Endodermal cell (in vitro differentiated cells): ENCODE measurements around the gene TXLNG. TPM values are rescaled to one million over a fixed set of nuclear protein-coding genes. Genes with fewer than 3 reads are reported as not detected.
"Not testable (repeated sequence)": the region's sequence is repeated elsewhere in the genome, so short reads cannot be mapped to it uniquely, and the experiment has no call there.

Experiments
- DNase-seq: peaks from one replicate; pipeline ENCODE4 v3.0.0-alpha.2; 2017
- H3K27ac ChIP-seq: 2 replicates; pipeline ENCODE4 v1.5.1; 2013; ENCODE audit warnings: mild to moderate bottlenecking, low read depth, low read length, moderate library complexity
- H3K27me3 ChIP-seq: 2 replicates; pipeline ENCODE4 v1.6.1; 2013; ENCODE audit warnings: mild to moderate bottlenecking, low read length, moderate library complexity; ENCODE audit not compliant: insufficient read depth, control insufficient read depth, poor library complexity, severe bottlenecking
- H3K36me3 ChIP-seq: 2 replicates; pipeline ENCODE4 v1.7.0; 2013; ENCODE audit warnings: mild to moderate bottlenecking, low read length, moderate library complexity; ENCODE audit not compliant: control insufficient read depth, insufficient read depth
- H3K4me1 ChIP-seq: one replicate; pipeline ENCODE4 v1.7.0; 2013; ENCODE audit warnings: low read length; ENCODE audit not compliant: control insufficient read depth, insufficient read depth
- H3K4me3 ChIP-seq: 2 replicates; pipeline ENCODE4 v1.5.1; 2013; ENCODE audit warnings: mild to moderate bottlenecking, low read length, moderate library complexity
- H3K9ac ChIP-seq: 2 replicates; pipeline ENCODE4 v1.6.1; 2013; ENCODE audit warnings: mild to moderate bottlenecking, low read length, moderate library complexity; ENCODE audit not compliant: poor library complexity, severe bottlenecking; ENCODE audit errors: extremely low read depth
- H3K9me3 ChIP-seq: 2 replicates; pipeline ENCODE4 v1.6.1; 2013; ENCODE audit warnings: mild to moderate bottlenecking, low read length, moderate library complexity; ENCODE audit not compliant: control insufficient read depth
- H3K27ac Mint-ChIP-seq: 2 replicates; pipeline ENCODE4 v1.8.0; 2020; ENCODE audit warnings: mixed read lengths
- H3K27me3 Mint-ChIP-seq: 2 replicates; pipeline ENCODE4 v1.8.0; 2021; ENCODE audit warnings: mild to moderate bottlenecking, mixed read lengths; ENCODE audit not compliant: insufficient read depth
- H3K36me3 Mint-ChIP-seq: 2 replicates; pipeline ENCODE4 v1.8.0; 2020; ENCODE audit warnings: low read depth, mixed read lengths
- H3K4me1 Mint-ChIP-seq: 2 replicates; pipeline ENCODE4 v1.8.0; 2020; ENCODE audit warnings: mixed read lengths
- H3K4me3 Mint-ChIP-seq: 2 replicates; pipeline ENCODE4 v1.8.0; 2020; ENCODE audit warnings: mild to moderate bottlenecking, moderate library complexity, mixed read lengths
- H3K9me3 Mint-ChIP-seq: 2 replicates; pipeline ENCODE4 v1.8.0; 2020; ENCODE audit warnings: mild to moderate bottlenecking, mixed read lengths
- WGBS, 2 experiments: methylation state at CpG; one replicate each; pipeline versions ENCODE4 v1.1.5 to v1.1.7; 2013; ENCODE audit warnings: missing lambda C conversion rate in 2 of 2, mixed read lengths in 1 of 2; ENCODE audit not compliant: insufficient coverage in 1 of 2, insufficient read length in 1 of 2; 5-methylcytosine and 5-hydroxymethylcytosine counted together
- total RNA-seq, 2 donors: library from RNA; stranded (reverse); fragmentation: NEBNext Ultra II Directional in 1 of 2; extraction: Animal tissue kit (Norgen Biotek cat#: 25700) in 1 of 2; gene quantifications; 2 replicates in 1 of 2; 3 replicates in 1 of 2; pipeline ENCODE4 v1.2.1, GENCODE V29; 2021
- TF ChIP-seq, protein P1 (sequence below): fragments of 200-600 bp; sonication (generic); conservative IDR thresholded peaks from 2 replicates; pipeline ENCODE4 v1.5.0; 2021; ENCODE audit warnings: antibody characterized with exemption, mild to moderate bottlenecking

The TXLNG gene
- total RNA-seq, 2 donors from 2014 or later = 13.8 to 31.0 TPM

DNA sequence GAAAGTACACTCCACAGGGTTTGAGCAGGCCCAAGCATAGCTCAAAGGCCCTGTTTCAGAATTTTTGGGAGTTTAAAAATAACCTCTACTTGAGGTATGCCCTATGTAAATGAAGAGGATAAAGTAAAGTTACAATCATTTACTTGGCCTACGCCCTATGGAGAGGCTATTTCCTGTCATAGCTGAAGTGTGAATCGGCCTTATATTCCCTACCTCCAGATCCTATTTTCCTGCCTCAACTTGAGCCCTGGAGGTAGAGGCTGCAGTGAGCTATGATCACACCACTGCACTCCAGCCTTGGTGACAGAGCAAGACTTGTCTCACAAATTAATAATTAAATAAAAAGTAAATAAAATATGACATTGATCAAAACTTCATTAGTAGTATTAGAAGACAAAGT, 11.5 kb upstream of the TXLNG start:
- Histone ChIP-seq H3K4me1 (no peaks in the 10 kb centered on the region), H3K9ac (no peak overlapping the region), H3K27ac (no peak overlapping the region), H3K4me3 (no peak overlapping the region), H3K27me3 (no peaks in the 10 kb centered on the region), H3K9me3 (no peaks in the 10 kb centered on the region), H3K36me3 (no peaks in the 10 kb centered on the region)
- no peak for DNase-seq
- Mint-ChIP-seq H3K36me3 (no peaks in the 10 kb centered on the region), H3K9me3 (no peaks in the 10 kb centered on the region), H3K27me3 (no peaks in the 10 kb centered on the region), H3K27ac (no peak overlapping the region), H3K4me3 (no peak overlapping the region), H3K4me1 (peaks cover 7% of the 10 kb centered on the region)
- 74% methylated on average over 2 of the region's 2 CpGs; no CpG with 5 or more reads in 1 of the 2 experiments for WGBS, 2 experiments
- TF ChIP-seq, protein P1, sequence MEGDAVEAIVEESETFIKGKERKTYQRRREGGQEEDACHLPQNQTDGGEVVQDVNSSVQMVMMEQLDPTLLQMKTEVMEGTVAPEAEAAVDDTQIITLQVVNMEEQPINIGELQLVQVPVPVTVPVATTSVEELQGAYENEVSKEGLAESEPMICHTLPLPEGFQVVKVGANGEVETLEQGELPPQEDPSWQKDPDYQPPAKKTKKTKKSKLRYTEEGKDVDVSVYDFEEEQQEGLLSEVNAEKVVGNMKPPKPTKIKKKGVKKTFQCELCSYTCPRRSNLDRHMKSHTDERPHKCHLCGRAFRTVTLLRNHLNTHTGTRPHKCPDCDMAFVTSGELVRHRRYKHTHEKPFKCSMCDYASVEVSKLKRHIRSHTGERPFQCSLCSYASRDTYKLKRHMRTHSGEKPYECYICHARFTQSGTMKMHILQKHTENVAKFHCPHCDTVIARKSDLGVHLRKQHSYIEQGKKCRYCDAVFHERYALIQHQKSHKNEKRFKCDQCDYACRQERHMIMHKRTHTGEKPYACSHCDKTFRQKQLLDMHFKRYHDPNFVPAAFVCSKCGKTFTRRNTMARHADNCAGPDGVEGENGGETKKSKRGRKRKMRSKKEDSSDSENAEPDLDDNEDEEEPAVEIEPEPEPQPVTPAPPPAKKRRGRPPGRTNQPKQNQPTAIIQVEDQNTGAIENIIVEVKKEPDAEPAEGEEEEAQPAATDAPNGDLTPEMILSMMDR = no peak

GRCh38 chrX:16778545-16778944, 7.7 kb upstream of the TXLNG start:
- H3K9me3 Mint-ChIP-seq = no peaks in the 10 kb centered on the region
- no peak overlapping the region for H3K27ac Mint-ChIP-seq
- Histone ChIP-seq H3K4me1 (no peaks in the 10 kb centered on the region), H3K36me3 (no peaks in the 10 kb centered on the region), H3K9me3 (no peaks in the 10 kb centered on the region), H3K27ac (no peak overlapping the region), H3K27me3 (no peaks in the 10 kb centered on the region), H3K9ac (no peak overlapping the region), H3K4me3 (no peak overlapping the region)
- TF ChIP-seq, protein P1 = no peak
- no peaks in the 10 kb centered on the region for H3K27me3 Mint-ChIP-seq
- no peaks in the 10 kb centered on the region for H3K36me3 Mint-ChIP-seq
- peaks cover 6% of the 10 kb centered on the region for H3K4me1 Mint-ChIP-seq
- no peak overlapping the region for H3K4me3 Mint-ChIP-seq
- DNase-seq = no peak

- TF ChIP-seq, protein P1 = no peak
- no peak overlapping the region for H3K4me3 ChIP-seq
- Mint-ChIP-seq H3K36me3 (no peaks in the 10 kb centered on the region), H3K27ac (no peak overlapping the region), H3K4me1 (peaks cover 7% of the 10 kb centered on the region), H3K9me3 (no peaks in the 10 kb centered on the region), H3K27me3 (no peaks in the 10 kb centered on the region), H3K4me3 (no peak overlapping the region)
- no peaks in the 10 kb centered on the region for H3K36me3 ChIP-seq
- DNase-seq = no peak
- no peaks in the 10 kb centered on the region for H3K4me1 ChIP-seq
- H3K27me3 ChIP-seq = no peaks in the 10 kb centered on the region
- no peak overlapping the region for H3K9ac ChIP-seq
- no peaks in the 10 kb centered on the region for H3K9me3 ChIP-seq
- H3K27ac ChIP-seq = no peak overlapping the region
Observed at GRCh38 chrX:16778993-16779392, 7.3 kb upstream of the TXLNG start.

DNA sequence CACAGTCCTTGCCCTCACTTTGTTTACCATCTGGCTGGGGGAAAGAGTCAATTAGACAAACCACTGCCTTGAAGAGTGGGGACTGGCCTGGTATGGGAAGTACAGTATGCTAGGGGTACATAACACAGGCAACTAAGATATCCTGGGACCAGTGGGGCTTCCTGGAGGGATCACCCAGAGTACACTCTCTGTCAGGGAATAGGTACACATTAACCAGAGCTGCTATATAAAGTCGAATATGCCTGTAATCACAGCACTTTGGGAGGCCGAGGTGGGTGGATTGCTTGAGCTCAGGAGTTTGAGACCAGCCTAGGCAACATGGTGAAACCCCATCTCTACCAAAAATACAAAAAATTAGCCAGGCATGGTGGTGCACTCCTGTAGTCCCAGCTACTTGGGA, 6.5 kb upstream of the TXLNG start:
- not testable (repeated sequence) for H3K9me3 ChIP-seq, H3K36me3 ChIP-seq, H3K4me3 ChIP-seq, H3K4me3 Mint-ChIP-seq, H3K27me3 ChIP-seq, H3K27ac ChIP-seq, H3K4me1 Mint-ChIP-seq, H3K27me3 Mint-ChIP-seq, H3K4me1 ChIP-seq, H3K27ac Mint-ChIP-seq, DNase-seq, H3K9me3 Mint-ChIP-seq, H3K36me3 Mint-ChIP-seq, H3K9ac ChIP-seq
- 69 to 73% methylated on average over 2 of the region's 2 CpGs for WGBS, 2 experiments
